ENCODE results near the gene CBFB. TPM values are rescaled to one million over a fixed set of nuclear protein-coding genes. Genes with fewer than 3 reads are reported as not detected.
"Not testable (repeated sequence)": the region's sequence is repeated elsewhere in the genome, so short reads cannot be mapped to it uniquely, and the experiment has no call there.

CBFB gene
- total and polyA plus RNA-seq, 7 experiments from 2014 or later, result 53.2 to 223 (median 81.2) TPM

- Mint-ChIP-seq H3K9me3 (no peaks in the 10 kb centered on the region), H3K27me3 (no peaks in the 10 kb centered on the region), H3K4me3 (no peak overlapping the region), H3K36me3 (peaks cover 0 to 21% (median 13%) of the 10 kb centered on the region in 5 donors), H3K4me1 (peaks cover 14 to 46% (median 21%) of the 10 kb centered on the region in 7 donors), H3K27ac (peak overlapping the region in 4 of 9 donors; percentile 8 to 36 (median 16))
- Histone ChIP-seq H3K36me3 (ENCODE audit: control insufficient read depth in 2 of 3, insufficient read depth in 3 of 3, low read length in 3 of 3) (peaks cover 0 to 26% (median 0%) of the 10 kb centered on the region in 3 experiments), H3K27me3 (ENCODE audit: control insufficient read depth in 2 of 2, insufficient read depth in 2 of 2, low read length in 2 of 2) (no peaks in the 10 kb centered on the region), H3K4me3 (ENCODE audit: low read length) (no peak overlapping the region), H3K9me3 (ENCODE audit: control insufficient read depth in 2 of 3, low read length in 3 of 3) (no peaks in the 10 kb centered on the region), H3K4me1 (ENCODE audit: control insufficient read depth in 2 of 2, insufficient read depth in 2 of 2, low read length in 2 of 2) (no peaks in the 10 kb centered on the region), H3K27ac (ENCODE audit: low read depth, low read length) (no peak overlapping the region)
- POLR2A ChIA-PET, result interaction anchor here (5.4 kb wide), 1 partner anchor 10 kb away, joined by 33 read pairs; no protein-coding TSS in a partner anchor
- CTCF ChIA-PET, result interaction anchor here (0.6 kb wide), 1 partner anchor 88 kb away, joined by 3 read pairs; no protein-coding TSS in a partner anchor
- DNase-seq (no peak), ATAC-seq (no peak)
- intact Hi-C loops (cut with micrococcal nuclease), result loop anchor here in 1 of 2 donors (1.0 kb wide), 1 partner anchor 11 kb away; no protein-coding TSS in a partner anchor
Measured at GRCh38 chr16:67040906-67041305, 12.0 kb downstream of the CBFB start.

GRCh38 chr16:67041520-67041919 lies 12.6 kb downstream of the CBFB start:
- H3K27me3 Mint-ChIP-seq; H3K4me1 ChIP-seq (ENCODE audit: control insufficient read depth in 2 of 2, insufficient read depth in 2 of 2, low read length in 2 of 2); H3K4me3 Mint-ChIP-seq; H3K9me3 Mint-ChIP-seq; H3K4me3 ChIP-seq (ENCODE audit: low read length); H3K9me3 ChIP-seq (ENCODE audit: control insufficient read depth in 2 of 3, low read length in 3 of 3); ATAC-seq; H3K27ac ChIP-seq (ENCODE audit: low read depth, low read length); H3K27me3 ChIP-seq (ENCODE audit: control insufficient read depth in 2 of 2, insufficient read depth in 2 of 2, low read length in 2 of 2); DNase-seq: not testable (repeated sequence)
- intact Hi-C loops (cut with micrococcal nuclease), result loop anchor here in 1 of 2 donors (1.0 kb wide), 1 partner anchor 11 kb away; no protein-coding TSS in a partner anchor
- CTCF ChIA-PET, result interaction anchor here (0.6 to 0.7 kb wide), 3 partner anchors 18 to 88 kb away, joined by 3 to 4 read pairs (median 3); no protein-coding TSS in a partner anchor
- Mint-ChIP-seq H3K27ac (peak overlapping the region in 1 of 9 donors; percentile 36), H3K4me1 (peaks cover 13 to 45% (median 25%) of the 10 kb centered on the region in 7 donors), H3K36me3 (peaks cover 0 to 23% (median 13%) of the 10 kb centered on the region in 5 donors)
- H3K36me3 ChIP-seq (ENCODE audit: control insufficient read depth in 2 of 3, insufficient read depth in 3 of 3, low read length in 3 of 3), result peaks cover 0 to 26% (median 0%) of the 10 kb centered on the region in 3 experiments
- POLR2A ChIA-PET, result interaction anchor here (0.7 to 5.4 kb wide), 2 partner anchors 10 to 512 kb away, joined by 3 to 33 read pairs; no protein-coding TSS in a partner anchor

- peak overlapping the region in 1 of 9 donors; percentile 14 for H3K27ac Mint-ChIP-seq
- intact Hi-C loops (cut with micrococcal nuclease), result no loop called here
- no peak overlapping the region for H3K4me3 ChIP-seq (ENCODE audit: low read length)
- H3K27ac ChIP-seq (ENCODE audit: low read depth, low read length), result no peak overlapping the region
- no peaks in the 10 kb centered on the region for H3K9me3 ChIP-seq (ENCODE audit: control insufficient read depth in 2 of 3, low read length in 3 of 3)
- H3K27me3 ChIP-seq (ENCODE audit: control insufficient read depth in 2 of 2, insufficient read depth in 2 of 2, low read length in 2 of 2), result no peaks in the 10 kb centered on the region
- H3K4me1 ChIP-seq (ENCODE audit: control insufficient read depth in 2 of 2, insufficient read depth in 2 of 2, low read length in 2 of 2), result no peaks in the 10 kb centered on the region
- H3K9me3 Mint-ChIP-seq, result no peaks in the 10 kb centered on the region
- peaks cover 14 to 46% (median 28%) of the 10 kb centered on the region in 7 donors for H3K4me1 Mint-ChIP-seq
- H3K36me3 ChIP-seq (ENCODE audit: control insufficient read depth in 2 of 3, insufficient read depth in 3 of 3, low read length in 3 of 3), result peaks cover 0 to 26% (median 0%) of the 10 kb centered on the region in 3 experiments
- ATAC-seq (no peak), DNase-seq (no peak)
- peaks cover 0 to 22% (median 13%) of the 10 kb centered on the region in 5 donors for H3K36me3 Mint-ChIP-seq
- ChIA-PET CTCF (interaction anchor here (0.6 kb wide), 1 partner anchor 1286 kb away, joined by 3 read pairs; no protein-coding TSS in a partner anchor), POLR2A (interaction anchor here (5.4 kb wide), 1 partner anchor 12 kb away, joined by 33 read pairs; no protein-coding TSS in a partner anchor)
- no peak overlapping the region for H3K4me3 Mint-ChIP-seq
- H3K27me3 Mint-ChIP-seq, result no peaks in the 10 kb centered on the region
Measured at GRCh38 chr16:67043420-67043819, 14.5 kb downstream of the CBFB start.

- H3K27ac ChIP-seq (ENCODE audit: low read depth, low read length), result no peak overlapping the region
- peaks cover 0 to 4% (median 0%) of the 10 kb centered on the region in 11 donors for H3K9me3 Mint-ChIP-seq
- no peaks in the 10 kb centered on the region for H3K27me3 Mint-ChIP-seq
- H3K9me3 ChIP-seq (ENCODE audit: control insufficient read depth in 2 of 3, low read length in 3 of 3), result no peaks in the 10 kb centered on the region
- no peak overlapping the region for H3K4me3 Mint-ChIP-seq
- peaks cover 29 to 48% (median 41%) of the 10 kb centered on the region in 7 donors for H3K4me1 Mint-ChIP-seq
- H3K27ac Mint-ChIP-seq, result peak overlapping the region in 3 of 9 donors; percentile 13 to 53 (median 18)
- H3K4me3 ChIP-seq (ENCODE audit: low read length), result no peak overlapping the region
- intact Hi-C loops (cut with micrococcal nuclease), result loop anchor here in 1 of 2 donors (5.0 kb wide), 1 partner anchor 33 kb away; no protein-coding TSS in a partner anchor
- no peaks in the 10 kb centered on the region for H3K27me3 ChIP-seq (ENCODE audit: control insufficient read depth in 2 of 2, insufficient read depth in 2 of 2, low read length in 2 of 2)
- no peak for DNase-seq
- POLR2A ChIA-PET, result no interaction called here
- CTCF ChIA-PET, result interaction anchor here (1.6 kb wide), 1 partner anchor 105 kb away, joined by 4 read pairs; no protein-coding TSS in a partner anchor
- H3K36me3 ChIP-seq (ENCODE audit: control insufficient read depth in 2 of 3, insufficient read depth in 3 of 3, low read length in 3 of 3), result no peaks in the 10 kb centered on the region
- H3K4me1 ChIP-seq (ENCODE audit: control insufficient read depth in 2 of 2, insufficient read depth in 2 of 2, low read length in 2 of 2), result peaks cover 19 to 20% of the 10 kb centered on the region in 2 donors
- peaks cover 0 to 13% (median under 1%) of the 10 kb centered on the region in 5 donors for H3K36me3 Mint-ChIP-seq
- ATAC-seq, result no peak
Measured at GRCh38 chr16:67050796-67051195, 21.8 kb downstream of the CBFB start.

- H3K27me3 ChIP-seq (ENCODE audit: control insufficient read depth in 2 of 2, insufficient read depth in 2 of 2, low read length in 2 of 2), result no peaks in the 10 kb centered on the region
- ChIA-PET CTCF (interaction anchor here (1.4 kb wide), 1 partner anchor 47 kb away, joined by 4 read pairs; no protein-coding TSS in a partner anchor), POLR2A (interaction anchor here (0.6 to 3.8 kb wide), 2 partner anchors 23 to 222 kb away, joined by 4 to 20 read pairs; partner anchors contain the start of gene CBFB)
- intact Hi-C loops (cut with micrococcal nuclease), result loop anchor here in 1 of 2 donors (1.0 to 5.0 kb wide), 3 partner anchors 11 to 35 kb away; partner anchors contain the start of gene CBFB
- peaks cover 19 to 20% of the 10 kb centered on the region in 2 donors for H3K4me1 ChIP-seq (ENCODE audit: control insufficient read depth in 2 of 2, insufficient read depth in 2 of 2, low read length in 2 of 2)
- Mint-ChIP-seq H3K9me3 (peaks cover 0 to 4% (median 0%) of the 10 kb centered on the region in 11 donors), H3K36me3 (peaks cover 0 to 16% (median 4%) of the 10 kb centered on the region in 5 donors), H3K4me1 (peaks cover 32 to 51% (median 41%) of the 10 kb centered on the region in 7 donors), H3K4me3 (peak overlapping the region; percentile 34 to 91 (median 73)), H3K27ac (peak overlapping the region; percentile 63 to 93 (median 89)), H3K27me3 (no peaks in the 10 kb centered on the region)
- H3K4me3 ChIP-seq (ENCODE audit: low read length), result no peak overlapping the region
- DNase-seq, result no peak
- ATAC-seq, result peak; percentile 33
- no peaks in the 10 kb centered on the region for H3K9me3 ChIP-seq (ENCODE audit: control insufficient read depth in 2 of 3, low read length in 3 of 3)
- peak overlapping the region; percentile 45 for H3K27ac ChIP-seq (ENCODE audit: low read depth, low read length)
- no peaks in the 10 kb centered on the region for H3K36me3 ChIP-seq (ENCODE audit: control insufficient read depth in 2 of 3, insufficient read depth in 3 of 3, low read length in 3 of 3)
Measured at GRCh38 chr16:67052399-67052798, 23.4 kb downstream of the CBFB start.

- Histone ChIP-seq H3K27ac (ENCODE audit: low read depth, low read length) (peak overlapping the region; percentile 45), H3K9me3 (ENCODE audit: control insufficient read depth in 2 of 3, low read length in 3 of 3) (no peaks in the 10 kb centered on the region), H3K36me3 (ENCODE audit: control insufficient read depth in 2 of 3, insufficient read depth in 3 of 3, low read length in 3 of 3) (no peaks in the 10 kb centered on the region), H3K4me3 (ENCODE audit: low read length) (peak overlapping the region; percentile 47), H3K27me3 (ENCODE audit: control insufficient read depth in 2 of 2, insufficient read depth in 2 of 2, low read length in 2 of 2) (no peaks in the 10 kb centered on the region), H3K4me1 (ENCODE audit: control insufficient read depth in 2 of 2, insufficient read depth in 2 of 2, low read length in 2 of 2) (peaks cover 19 to 20% of the 10 kb centered on the region in 2 donors)
- POLR2A ChIA-PET, result interaction anchor here (0.5 to 3.8 kb wide), 2 partner anchors 24 to 951 kb away, joined by 3 to 20 read pairs; partner anchors contain the start of gene CBFB
- Mint-ChIP-seq H3K27me3 (no peaks in the 10 kb centered on the region), H3K4me1 (peaks cover 36 to 60% (median 44%) of the 10 kb centered on the region in 7 donors), H3K4me3 (peak overlapping the region; percentile 34 to 91 (median 76)), H3K36me3 (peaks cover 0 to 21% (median 5%) of the 10 kb centered on the region in 5 donors), H3K27ac (peak overlapping the region; percentile 63 to 93 (median 89)), H3K9me3 (peaks cover 0 to 4% (median 0%) of the 10 kb centered on the region in 11 donors)
- CTCF ChIA-PET, result no interaction called here
- peak in 6 of 9 donors; percentile 10 to 46 (median 23) for DNase-seq
- intact Hi-C loops (cut with micrococcal nuclease), result loop anchor here (1.0 to 5.0 kb wide), 3 partner anchors 25 to 37 kb away; partner anchors contain the start of gene CBFB (in 2 of the 2)
- ATAC-seq, result peak; percentile 46
Measured at GRCh38 chr16:67053767-67054334, 24.9 kb downstream of the CBFB start.
